ENCODE results near the gene MTMR3. TPM values are rescaled to one million over a fixed set of nuclear protein-coding genes. Genes with fewer than 3 reads are reported as not detected.
"Not testable (repeated sequence)": the region's sequence is repeated elsewhere in the genome, so short reads cannot be mapped to it uniquely, and the experiment has no call there.

MTMR3 gene
- 10 to 100 TPM; 11.2 to 21.9 (median 11.9) TPM for polyA plus RNA-seq

GRCh38 chr22:29883045-29883774 is at the start of gene MTMR3:
Gene MTMR3, plus strand, starts transcription at chr22:29883174. Its CDS starts 87,886 bp downstream, at chr22:29971060.
- Mint-ChIP-seq H3K36me3 (no peaks in the 10 kb centered on the region), H3K27me3 (ENCODE audit: low read depth in 3 of 3) (peaks cover 3 to 10% (median 4%) of the 10 kb centered on the region in 3 donors), H3K4me3 (peak within 1 kb of the TSS; percentile 91 to 93 (median 92)), H3K9me3 (no peaks in the 10 kb centered on the region), H3K27ac (peak within 1 kb of the TSS; percentile 86 to 93 (median 90)), H3K4me1 (peaks cover 0 to 10% of the 10 kb centered on the region in 2 donors)
- DNase-seq: peak; percentile 91 to 93 (median 92)

GRCh38 chr22:29833392-29833965 is 49.5 kb upstream of the MTMR3 start:
- DNase-seq: no peak
- no peak overlapping the region for H3K4me3 Mint-ChIP-seq
- no peaks in the 10 kb centered on the region for H3K9me3 Mint-ChIP-seq
- H3K27ac Mint-ChIP-seq: peak overlapping the region in 1 of 6 donors; percentile 57
- H3K27me3 Mint-ChIP-seq (ENCODE audit: low read depth in 3 of 3): peaks cover 0 to 6% (median 4%) of the 10 kb centered on the region in 3 donors
- peaks cover 5 to 37% (median 10%) of the 10 kb centered on the region in 3 donors for H3K36me3 Mint-ChIP-seq
- peaks cover 31 to 46% of the 10 kb centered on the region in 2 donors for H3K4me1 Mint-ChIP-seq

- Mint-ChIP-seq H3K9me3 (no peaks in the 10 kb centered on the region), H3K36me3 (peaks cover 5 to 37% (median 10%) of the 10 kb centered on the region in 3 donors), H3K4me3 (peak overlapping the region in 1 of 5 donors; percentile 14), H3K27ac (no peak overlapping the region), H3K4me1 (peaks cover 37 to 51% of the 10 kb centered on the region in 2 donors), H3K27me3 (ENCODE audit: low read depth in 3 of 3) (peaks cover 0 to 6% (median 4%) of the 10 kb centered on the region in 3 donors)
- DNase-seq: no peak
Observed at GRCh38 chr22:29834046-29834445, 48.9 kb upstream of the MTMR3 start.

GRCh38 chr22:29836791-29837370 is 46.1 kb upstream of the MTMR3 start:
- peak overlapping the region; percentile 91 to 98 (median 95) for H3K4me3 Mint-ChIP-seq
- DNase-seq; H3K9me3 Mint-ChIP-seq; H3K27me3 Mint-ChIP-seq (ENCODE audit: low read depth in 3 of 3): not testable (repeated sequence)
- peak overlapping the region; percentile 47 to 98 (median 78) for H3K27ac Mint-ChIP-seq
- H3K4me1 Mint-ChIP-seq: peaks cover 36 to 45% of the 10 kb centered on the region in 2 donors
- H3K36me3 Mint-ChIP-seq: peaks cover 0 to 21% (median 6%) of the 10 kb centered on the region in 3 donors

GRCh38 chr22:29837741-29838598 is 45.0 kb upstream of the MTMR3 start, which contains the start of gene ASCC2:
Gene ASCC2, minus strand, starts transcription at chr22:29838274. Its CDS starts 5,949 bp downstream, at chr22:29832325.
- Mint-ChIP-seq H3K9me3 (no peaks in the 10 kb centered on the region), H3K27ac (peak within 1 kb of the TSS; percentile 96 to 99 (median 98)), H3K27me3 (ENCODE audit: low read depth in 3 of 3) (peaks cover 2 to 6% (median 4%) of the 10 kb centered on the region in 3 donors), H3K36me3 (peaks cover 0 to 15% (median 6%) of the 10 kb centered on the region in 3 donors), H3K4me1 (peaks cover 36 to 41% of the 10 kb centered on the region in 2 donors), H3K4me3 (peak within 1 kb of the TSS; percentile 91 to 98 (median 95))
- peak; percentile 98 to 99 (median 99) for DNase-seq

GRCh38 chr22:29838599-29838956 is 44.4 kb upstream of the MTMR3 start:
- DNase-seq: no peak
- H3K36me3 Mint-ChIP-seq: peaks cover 0 to 11% (median 0%) of the 10 kb centered on the region in 3 donors
- H3K9me3 Mint-ChIP-seq: no peaks in the 10 kb centered on the region
- peaks cover 2 to 6% (median 4%) of the 10 kb centered on the region in 3 donors for H3K27me3 Mint-ChIP-seq (ENCODE audit: low read depth in 3 of 3)
- peak overlapping the region; percentile 96 to 99 (median 98) for H3K27ac Mint-ChIP-seq
- H3K4me3 Mint-ChIP-seq: peak overlapping the region; percentile 91 to 98 (median 95)
- H3K4me1 Mint-ChIP-seq: peaks cover 34 to 41% of the 10 kb centered on the region in 2 donors

- H3K27ac Mint-ChIP-seq: peak overlapping the region; percentile 96 to 99 (median 98)
Observed at GRCh38 chr22:29839039-29839438, 43.9 kb upstream of the MTMR3 start.

GRCh38 chr22:29840498-29840897 is 42.5 kb upstream of the MTMR3 start:
- Mint-ChIP-seq H3K36me3 (peaks cover 0 to 6% (median 0%) of the 10 kb centered on the region in 3 donors), H3K27me3 (ENCODE audit: low read depth in 3 of 3) (peaks cover 2 to 6% (median 4%) of the 10 kb centered on the region in 3 donors), H3K4me1 (peaks cover 29 to 39% of the 10 kb centered on the region in 2 donors), H3K9me3 (no peaks in the 10 kb centered on the region), H3K4me3 (no peak overlapping the region), H3K27ac (no peak overlapping the region)
- DNase-seq: no peak

More at GRCh38 chr22:29839039-29839438, 43.9 kb upstream of the MTMR3 start:
- peak overlapping the region; percentile 91 to 98 (median 95) for H3K4me3 Mint-ChIP-seq
- no peak for DNase-seq
- H3K36me3 Mint-ChIP-seq: peaks cover 0 to 10% (median 0%) of the 10 kb centered on the region in 3 donors
- peaks cover 32 to 41% of the 10 kb centered on the region in 2 donors for H3K4me1 Mint-ChIP-seq
- H3K9me3 Mint-ChIP-seq: no peaks in the 10 kb centered on the region
- peaks cover 2 to 6% (median 4%) of the 10 kb centered on the region in 3 donors for H3K27me3 Mint-ChIP-seq (ENCODE audit: low read depth in 3 of 3)

GRCh38 chr22:29842172-29842571 is 40.8 kb upstream of the MTMR3 start:
- H3K4me1 Mint-ChIP-seq: peaks cover 17 to 22% of the 10 kb centered on the region in 2 donors
- DNase-seq: no peak
- H3K27ac Mint-ChIP-seq: no peak overlapping the region
- peaks cover 2 to 4% (median 4%) of the 10 kb centered on the region in 3 donors for H3K27me3 Mint-ChIP-seq (ENCODE audit: low read depth in 3 of 3)
- no peaks in the 10 kb centered on the region for H3K9me3 Mint-ChIP-seq
- no peak overlapping the region for H3K4me3 Mint-ChIP-seq
- no peaks in the 10 kb centered on the region for H3K36me3 Mint-ChIP-seq

- Mint-ChIP-seq H3K4me1 (peaks cover 12 to 17% of the 10 kb centered on the region in 2 donors), H3K27me3 (ENCODE audit: low read depth in 3 of 3) (peaks cover 2 to 4% (median 4%) of the 10 kb centered on the region in 3 donors), H3K9me3 (no peaks in the 10 kb centered on the region), H3K27ac (no peak overlapping the region), H3K4me3 (no peak overlapping the region), H3K36me3 (no peaks in the 10 kb centered on the region)
- no peak for DNase-seq
Observed at GRCh38 chr22:29842740-29843139, 40.2 kb upstream of the MTMR3 start.

GRCh38 chr22:29846290-29846689 is 36.7 kb upstream of the MTMR3 start:
- Mint-ChIP-seq H3K27ac (no peak overlapping the region), H3K4me3 (no peak overlapping the region), H3K27me3 (ENCODE audit: low read depth in 3 of 3) (no peaks in the 10 kb centered on the region), H3K36me3 (peaks cover 0 to 3% (median 0%) of the 10 kb centered on the region in 3 donors), H3K4me1 (no peaks in the 10 kb centered on the region), H3K9me3 (no peaks in the 10 kb centered on the region)
- no peak for DNase-seq

- peaks cover 0 to 3% (median 0%) of the 10 kb centered on the region in 3 donors for H3K36me3 Mint-ChIP-seq
- DNase-seq: no peak
- H3K4me3 Mint-ChIP-seq: no peak overlapping the region
- H3K9me3 Mint-ChIP-seq: no peaks in the 10 kb centered on the region
- H3K27ac Mint-ChIP-seq: no peak overlapping the region
- peaks cover 0 to 2% (median 0%) of the 10 kb centered on the region in 3 donors for H3K27me3 Mint-ChIP-seq (ENCODE audit: low read depth in 3 of 3)
- no peaks in the 10 kb centered on the region for H3K4me1 Mint-ChIP-seq
Observed at GRCh38 chr22:29848111-29848510, 34.9 kb upstream of the MTMR3 start.

GRCh38 chr22:29854432-29854831 is 28.5 kb upstream of the MTMR3 start:
- no peaks in the 10 kb centered on the region for H3K4me1 Mint-ChIP-seq
- no peak overlapping the region for H3K27ac Mint-ChIP-seq
- no peak overlapping the region for H3K4me3 Mint-ChIP-seq
- no peaks in the 10 kb centered on the region for H3K9me3 Mint-ChIP-seq
- no peak for DNase-seq
- H3K36me3 Mint-ChIP-seq: peaks cover 0 to 3% (median 0%) of the 10 kb centered on the region in 3 donors
- H3K27me3 Mint-ChIP-seq (ENCODE audit: low read depth in 3 of 3): peaks cover 0 to 8% (median 2%) of the 10 kb centered on the region in 3 donors
